Transverse colon (tissue), 4 donors: ENCODE data around the gene CEACAM7. TPM values are rescaled to one million over a fixed set of nuclear protein-coding genes. Genes with fewer than 3 reads are reported as not detected.

Source experiments
- DNase-seq: peaks from one replicate; pipeline ENCODE4 v3.0.0-alpha.2; 2019
- H3K27ac ChIP-seq, 4 donors: fragments of 200-600 bp; sonication (generic); 2 replicates each; pipeline ENCODE4 v1.5.1; 2016 to 2018; ENCODE audit warnings: inconsistent platforms in 4 of 4
- H3K27me3 ChIP-seq: fragments of 200-600 bp; sonication (generic); 2 replicates; pipeline ENCODE4 v1.5.1; 2017; ENCODE audit warnings: inconsistent platforms
- H3K36me3 ChIP-seq, 4 donors: fragments of 200-600 bp; sonication (generic); 2 replicates each; pipeline ENCODE4 v1.5.1; 2017 to 2019; ENCODE audit warnings: inconsistent platforms in 4 of 4
- H3K4me1 ChIP-seq, 4 donors: fragments of 200-600 bp; sonication (generic); 2 replicates each; pipeline ENCODE4 v1.5.1; 2017 to 2020; ENCODE audit warnings: inconsistent platforms in 4 of 4
- H3K4me3 ChIP-seq, 4 donors: fragments of 200-600 bp; sonication (generic); 1 replicate in 1 of 4; 2 replicates in 3 of 4; pipeline versions ENCODE4 v1.5.1 to v1.6.1; 2017 to 2019; ENCODE audit warnings: inconsistent platforms in 4 of 4
- H3K9me3 ChIP-seq, 2 donors: fragments of 200-600 bp; sonication (generic); 2 replicates each; pipeline ENCODE4 v1.5.1; 2017 to 2019; ENCODE audit warnings: inconsistent platforms in 2 of 2
- EP300 ChIP-seq: sonication (generic); formaldehyde crosslinking; IDR thresholded peaks from one replicate; pipeline ENCODE4 v1.6.1; 2017; ENCODE audit warnings: antibody characterized with exemption, low read depth
- POLR2A ChIP-seq: fragments of 450-650 bp; IDR thresholded peaks from one replicate; pipeline ENCODE4 v1.6.1; 2016; ENCODE audit warnings: antibody characterized with exemption, mild to moderate bottlenecking, moderate library complexity
- POLR2AphosphoS5 ChIP-seq, 3 donors: sonication (generic); formaldehyde crosslinking; IDR thresholded peaks; one replicate each; pipeline ENCODE4 v1.6.1; 2016; ENCODE audit warnings: antibody characterized with exemption in 3 of 3
- WGBS, 2 donors: methylation state at CpG; one replicate each; pipeline ENCODE4 v1.1.5; 2018; ENCODE audit warnings: low coverage in 1 of 2; 5-methylcytosine and 5-hydroxymethylcytosine counted together
- in situ Hi-C, 4 donors: fragments of 200-750 bp; cut with MboI; loops; one replicate each; pipeline versions ENCODE4 v1.15.0 to v1.15.1; 2017; ENCODE audit warnings: low sequenced_read_pairs in 3 of 4, low pct_ligation_motif_present in 1 of 4, low pct_unique_long_range_greater_than_20kb in 1 of 4
- intact Hi-C: fragments of 100-400 bp; cut with DNase I; formaldehyde crosslinking; loops from one replicate; pipeline ENCODE4 v1.15.1; 2023; ENCODE audit warnings: low total_unique reads
- total RNA-seq, 4 donors: library from RNA; depleted of rRNA; stranded (reverse); fragments of >200 nt; gene quantifications; one replicate each; pipeline ENCODE4 v1.1.0, GENCODE V29; 2016
- TF ChIP-seq, protein P1 (sequence below), 5 experiments: fragments of 200-600 bp in 3 of 5; fragments of 450-650 bp in 2 of 5; sonication (generic) in 3 of 5; IDR thresholded peaks; 1 replicate in 2 of 5; 2 replicates in 3 of 5; pipeline ENCODE4 v1.5.1; 2016 to 2017; ENCODE audit warnings: antibody characterized with exemption in 5 of 5, inconsistent platforms in 3 of 5, mild to moderate bottlenecking in 2 of 5, moderate library complexity in 1 of 5

CEACAM7 gene
- total RNA-seq, 4 donors from 2014 or later: 26.3 to 2,498 (median 1,946) TPM

DNA sequence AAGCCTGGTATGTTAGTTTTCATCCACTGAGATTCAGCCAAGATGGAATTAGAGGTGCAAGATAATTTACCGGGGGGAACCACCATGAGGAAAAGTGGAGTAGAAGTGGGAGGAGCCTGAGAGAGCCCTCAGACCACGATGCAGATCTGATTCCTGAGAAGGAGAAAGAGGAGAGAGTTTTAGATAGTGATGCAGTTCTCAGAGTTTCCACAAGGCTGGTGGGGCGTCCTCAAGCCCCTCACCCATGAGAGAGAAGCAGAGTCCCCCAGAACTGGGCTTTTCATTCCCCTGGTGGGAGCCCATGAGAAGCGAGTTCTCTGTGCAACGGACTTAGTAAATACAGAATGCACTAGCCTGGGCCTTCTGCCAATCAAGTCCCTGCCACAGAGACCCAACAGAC lies 38.4 kb upstream of the CEACAM7 start:
- in situ Hi-C loops (no loop called here), intact Hi-C loops (no loop called here)
- no peak overlapping the region for H3K4me3 ChIP-seq
- WGBS, 2 donors: 42 to 54% methylated on average over 3 to 5 of the region's 5 CpGs
- H3K27me3 ChIP-seq: peaks cover 18% of the 10 kb centered on the region
- no peak for DNase-seq
- H3K9me3 ChIP-seq: no peaks in the 10 kb centered on the region
- TF ChIP-seq POLR2AphosphoS5 (IDR thresholded peaks at IDR 0.05): peak in 1 of 3 donors; percentile 8
- TF ChIP-seq, protein P1, sequence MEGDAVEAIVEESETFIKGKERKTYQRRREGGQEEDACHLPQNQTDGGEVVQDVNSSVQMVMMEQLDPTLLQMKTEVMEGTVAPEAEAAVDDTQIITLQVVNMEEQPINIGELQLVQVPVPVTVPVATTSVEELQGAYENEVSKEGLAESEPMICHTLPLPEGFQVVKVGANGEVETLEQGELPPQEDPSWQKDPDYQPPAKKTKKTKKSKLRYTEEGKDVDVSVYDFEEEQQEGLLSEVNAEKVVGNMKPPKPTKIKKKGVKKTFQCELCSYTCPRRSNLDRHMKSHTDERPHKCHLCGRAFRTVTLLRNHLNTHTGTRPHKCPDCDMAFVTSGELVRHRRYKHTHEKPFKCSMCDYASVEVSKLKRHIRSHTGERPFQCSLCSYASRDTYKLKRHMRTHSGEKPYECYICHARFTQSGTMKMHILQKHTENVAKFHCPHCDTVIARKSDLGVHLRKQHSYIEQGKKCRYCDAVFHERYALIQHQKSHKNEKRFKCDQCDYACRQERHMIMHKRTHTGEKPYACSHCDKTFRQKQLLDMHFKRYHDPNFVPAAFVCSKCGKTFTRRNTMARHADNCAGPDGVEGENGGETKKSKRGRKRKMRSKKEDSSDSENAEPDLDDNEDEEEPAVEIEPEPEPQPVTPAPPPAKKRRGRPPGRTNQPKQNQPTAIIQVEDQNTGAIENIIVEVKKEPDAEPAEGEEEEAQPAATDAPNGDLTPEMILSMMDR (IDR thresholded peaks at IDR 0.05): no peak
- peaks cover 0 to 37% (median 2%) of the 10 kb centered on the region in 4 donors for H3K4me1 ChIP-seq
- H3K27ac ChIP-seq: peak overlapping the region; percentile 25 to 89 (median 80)
- peaks cover 0 to 7% (median 0%) of the 10 kb centered on the region in 4 donors for H3K36me3 ChIP-seq

- H3K4me3 ChIP-seq: no peak overlapping the region
These were observed 32.0 kb upstream of the CEACAM7 start for GRCh38 chr19:41720103-41720502.

DNA sequence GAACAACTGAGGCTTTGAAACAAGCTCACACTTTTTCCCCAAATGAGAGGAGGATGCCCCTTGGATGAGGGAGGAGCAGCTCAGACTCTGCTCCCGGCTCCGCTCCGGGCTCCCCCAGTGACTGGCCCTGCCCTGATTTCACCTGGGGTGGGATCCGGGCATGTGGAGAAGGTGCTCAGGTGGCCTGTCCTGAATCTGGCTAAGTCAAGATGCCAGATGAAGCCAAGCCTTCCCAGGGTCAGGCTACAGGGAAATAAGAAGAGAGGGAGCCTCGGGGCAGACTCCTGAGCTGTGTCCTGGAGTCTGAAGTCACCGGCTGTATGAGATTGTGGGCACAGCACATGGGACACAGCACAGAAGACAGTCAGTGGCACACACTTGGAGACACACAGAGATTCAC lies 30.7 kb upstream of the CEACAM7 start:
- Histone ChIP-seq H3K27me3 (no peaks in the 10 kb centered on the region), H3K36me3 (peaks cover 0 to 5% (median 3%) of the 10 kb centered on the region in 4 donors), H3K4me1 (no peaks in the 10 kb centered on the region), H3K9me3 (no peaks in the 10 kb centered on the region), H3K27ac (no peak overlapping the region), H3K4me3 (no peak overlapping the region)
- TF ChIP-seq EP300 (no peak), POLR2A (no peak), POLR2AphosphoS5 (IDR thresholded peaks at IDR 0.05) (no peak)
- TF ChIP-seq, protein P1 (IDR thresholded peaks at IDR 0.05): no peak
- intact Hi-C loops (no loop called here), in situ Hi-C loops (no loop called here)
- DNase-seq: no peak
- WGBS, 2 donors: 72 to 85% methylated on average over 2 to 6 of the region's 6 CpGs

More at GRCh38 chr19:41720103-41720502, 32.0 kb upstream of the CEACAM7 start:
- Histone ChIP-seq H3K9me3 (no peaks in the 10 kb centered on the region), H3K4me1 (no peaks in the 10 kb centered on the region), H3K27me3 (no peaks in the 10 kb centered on the region), H3K36me3 (peaks cover 0 to 9% (median 3%) of the 10 kb centered on the region in 4 donors), H3K27ac (no peak overlapping the region)
- in situ Hi-C loops: no loop called here
- no peak for DNase-seq
- 78 to 91% methylated on average over 1 to 3 of the region's 3 CpGs for WGBS, 2 donors
- intact Hi-C loops: no loop called here
- TF ChIP-seq POLR2A: no peak
- TF ChIP-seq POLR2AphosphoS5 (IDR thresholded peaks at IDR 0.05): no peak
- TF ChIP-seq EP300: no peak
- TF ChIP-seq, protein P1 (IDR thresholded peaks at IDR 0.05): no peak

GRCh38 chr19:41714598-41714997 lies 26.5 kb upstream of the CEACAM7 start:
- WGBS, 2 donors: 80 to 83% methylated on average over 2 to 5 of the region's 5 CpGs
- H3K4me3 ChIP-seq: no peak overlapping the region
- TF ChIP-seq, protein P1 (IDR thresholded peaks at IDR 0.05): no peak
- TF ChIP-seq POLR2A: no peak
- no peak for TF ChIP-seq POLR2AphosphoS5 (IDR thresholded peaks at IDR 0.05)
- TF ChIP-seq EP300: no peak
- H3K27ac ChIP-seq: no peak overlapping the region
- no peak for DNase-seq
- H3K36me3 ChIP-seq: peaks cover 0 to 5% (median 3%) of the 10 kb centered on the region in 4 donors
- in situ Hi-C loops: no loop called here
- intact Hi-C loops: no loop called here
- no peaks in the 10 kb centered on the region for H3K27me3 ChIP-seq
- peaks cover 0 to 11% (median 0%) of the 10 kb centered on the region in 4 donors for H3K4me1 ChIP-seq
- no peaks in the 10 kb centered on the region for H3K9me3 ChIP-seq
